Mucosa of descending colon (tissue), 3 donors: ENCODE measurements around the gene CRHR1. TPM values are rescaled to one million over a fixed set of nuclear protein-coding genes. Genes with fewer than 3 reads are reported as not detected.

Experiments
- ATAC-seq: fragments of 200-7000 bp; cut with Tn5 transposase; one replicate; pipeline ENCODE4 v1.9.1; 2020; ENCODE audit warnings: mild to moderate bottlenecking, moderate library complexity
- DNase-seq, 3 donors: peaks; one replicate each; pipeline ENCODE4 v3.0.0-alpha.2; 2020
- H3K36me3 ChIP-seq: fragments of 200-600 bp; one replicate; pipeline ENCODE4 v1.8.0; 2021; ENCODE audit warnings: low read depth, mild to moderate bottlenecking
- H3K4me1 ChIP-seq: fragments of 200-600 bp; one replicate; pipeline ENCODE4 v1.8.0; 2021; ENCODE audit warnings: low read depth, mild to moderate bottlenecking
- H3K4me3 ChIP-seq: fragments of 200-600 bp; one replicate; pipeline ENCODE4 v1.8.0; 2021; ENCODE audit warnings: mild to moderate bottlenecking
- H3K9me3 ChIP-seq: fragments of 200-600 bp; one replicate; pipeline ENCODE4 v1.8.0; 2021; ENCODE audit warnings: mild to moderate bottlenecking
- CTCF ChIP-seq: fragments of 200-600 bp; IDR thresholded peaks from one replicate; pipeline ENCODE4 v1.8.0; 2022; ENCODE audit warnings: antibody characterized with exemption, mild to moderate bottlenecking
- intact Hi-C, 2 donors: fragments of 100-400 bp; cut with DNase I in 1 of 2; cut with micrococcal nuclease in 1 of 2; formaldehyde crosslinking; loops; one replicate each; pipeline versions ENCODE4 v1.11.0 to v1.11.1; 2022; cut with DNase I, micrococcal nuclease
- total RNA-seq, 3 donors: library from RNA; stranded (reverse); fragmentation: NEBNext Ultra II Directional in 2 of 3; extraction: Animal tissue kit (Norgen Biotek cat#: 25700) in 2 of 3; gene quantifications; one replicate each; pipeline versions ENCODE4 v1.2.1 to v1.2.4, GENCODE V29; 2021 to 2023
- donor health status: DM: no; HTN: no; CAD: no; lungs with moderate emphysema.
- donor health status: DM: no; HTN: no; CAD: no.
- donor health status: DM: no; HTN: yes; CAD: no.

Gene CRHR1
- total RNA-seq, 3 donors from 2014 or later = not detected

- no peak for TF ChIP-seq CTCF
- ATAC-seq (no peak), DNase-seq (no peak)
- intact Hi-C loops = loop anchor here (5.0 kb wide), 1 partner anchor 192 kb away; no protein-coding TSS in a partner anchor
- Histone ChIP-seq H3K36me3 (no peaks in the 10 kb centered on the region), H3K4me1 (no peaks in the 10 kb centered on the region), H3K9me3 (no peaks in the 10 kb centered on the region), H3K4me3 (no peak overlapping the region)
Measured at GRCh38 chr17:45833920-45834319, 49.8 kb downstream of the CRHR1 start.

GRCh38 chr17:45834471-45835396 is 50.6 kb downstream of the CRHR1 start:
- TF ChIP-seq CTCF = no peak
- DNase-seq (no peak), ATAC-seq (no peak)
- Histone ChIP-seq H3K9me3 (no peaks in the 10 kb centered on the region), H3K4me1 (no peaks in the 10 kb centered on the region), H3K4me3 (no peak overlapping the region), H3K36me3 (no peaks in the 10 kb centered on the region)
- intact Hi-C loops = loop anchor here (5.0 kb wide), 1 partner anchor 192 kb away; no protein-coding TSS in a partner anchor

- Histone ChIP-seq H3K36me3 (no peaks in the 10 kb centered on the region), H3K9me3 (no peaks in the 10 kb centered on the region), H3K4me1 (no peaks in the 10 kb centered on the region), H3K4me3 (no peak overlapping the region)
- no peak for TF ChIP-seq CTCF
- ATAC-seq (no peak), DNase-seq (no peak)
- intact Hi-C loops = no loop called here
Measured at GRCh38 chr17:45835481-45835880, 51.4 kb downstream of the CRHR1 start.

- no peak for ATAC-seq
- no peak for DNase-seq
- no peaks in the 10 kb centered on the region for H3K4me1 ChIP-seq
- no peaks in the 10 kb centered on the region for H3K36me3 ChIP-seq
- intact Hi-C loops = no loop called here
- H3K9me3 ChIP-seq = no peaks in the 10 kb centered on the region
- H3K4me3 ChIP-seq = no peak overlapping the region
- TF ChIP-seq CTCF = no peak
Measured at GRCh38 chr17:45836047-45837044, 52.2 kb downstream of the CRHR1 start.

- intact Hi-C loops = no loop called here
- ATAC-seq (no peak), DNase-seq (no peak)
- H3K4me1 ChIP-seq = no peaks in the 10 kb centered on the region
- H3K9me3 ChIP-seq = no peaks in the 10 kb centered on the region
- H3K36me3 ChIP-seq = no peaks in the 10 kb centered on the region
- no peak for TF ChIP-seq CTCF
- H3K4me3 ChIP-seq = no peak overlapping the region
Measured at GRCh38 chr17:45837187-45837586, 53.1 kb downstream of the CRHR1 start.
